Activated naive CD8-positive, alpha-beta T cell treated with anti-CD3 and anti-CD28 coated beads, Interleukin-2, amount 50 U/mL, for 16 hours (primary cell): ENCODE results near the gene PREP.
"Not testable (repeated sequence)": the region's sequence is repeated elsewhere in the genome, so short reads cannot be mapped to it uniquely, and the experiment has no call there.

Experiments
- DNase-seq: peaks from one replicate; pipeline ENCODE4 v3.0.0-alpha.2; 2020; ENCODE audit warnings: low read depth, low spot score

PREP gene

DNA sequence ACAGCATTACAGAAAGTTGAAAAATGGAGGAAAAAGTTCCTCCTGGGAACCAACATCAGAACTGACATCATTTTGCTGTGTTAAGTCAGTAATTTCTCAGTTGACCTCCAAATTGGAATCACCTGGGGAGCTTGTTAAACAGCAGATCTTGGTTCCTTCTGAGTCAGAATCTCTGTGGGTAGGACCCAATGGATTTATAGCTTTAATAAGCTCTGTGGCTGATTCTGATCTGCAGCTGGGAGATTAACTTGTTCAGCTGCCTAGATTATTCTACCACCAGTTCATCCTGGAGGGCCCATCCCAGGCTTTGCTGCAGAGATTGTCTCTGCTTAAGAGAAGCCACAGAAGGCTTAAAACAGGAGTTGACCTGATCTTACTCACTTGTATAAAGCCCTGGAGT, 132.4 kb downstream of the PREP start:
- DNase-seq = no peak

DNA sequence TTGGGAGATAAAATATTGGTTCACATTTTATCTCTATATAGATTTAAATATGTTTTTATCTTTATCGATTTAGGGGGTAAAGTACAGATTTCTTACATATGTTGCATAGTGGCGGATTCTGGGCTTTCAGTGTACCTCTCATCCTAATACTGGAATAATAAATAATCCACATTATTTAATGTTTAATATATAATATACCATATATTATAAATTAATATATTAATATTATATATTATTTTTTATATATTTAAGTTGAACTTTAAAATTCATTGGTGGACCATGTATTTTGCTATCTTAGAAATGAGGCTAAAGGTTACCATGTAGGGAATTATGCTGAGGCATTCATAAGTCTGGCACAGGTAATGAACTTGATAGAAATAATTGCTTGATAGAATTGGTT, 133.5 kb downstream of the PREP start:
- DNase-seq = no peak

DNA sequence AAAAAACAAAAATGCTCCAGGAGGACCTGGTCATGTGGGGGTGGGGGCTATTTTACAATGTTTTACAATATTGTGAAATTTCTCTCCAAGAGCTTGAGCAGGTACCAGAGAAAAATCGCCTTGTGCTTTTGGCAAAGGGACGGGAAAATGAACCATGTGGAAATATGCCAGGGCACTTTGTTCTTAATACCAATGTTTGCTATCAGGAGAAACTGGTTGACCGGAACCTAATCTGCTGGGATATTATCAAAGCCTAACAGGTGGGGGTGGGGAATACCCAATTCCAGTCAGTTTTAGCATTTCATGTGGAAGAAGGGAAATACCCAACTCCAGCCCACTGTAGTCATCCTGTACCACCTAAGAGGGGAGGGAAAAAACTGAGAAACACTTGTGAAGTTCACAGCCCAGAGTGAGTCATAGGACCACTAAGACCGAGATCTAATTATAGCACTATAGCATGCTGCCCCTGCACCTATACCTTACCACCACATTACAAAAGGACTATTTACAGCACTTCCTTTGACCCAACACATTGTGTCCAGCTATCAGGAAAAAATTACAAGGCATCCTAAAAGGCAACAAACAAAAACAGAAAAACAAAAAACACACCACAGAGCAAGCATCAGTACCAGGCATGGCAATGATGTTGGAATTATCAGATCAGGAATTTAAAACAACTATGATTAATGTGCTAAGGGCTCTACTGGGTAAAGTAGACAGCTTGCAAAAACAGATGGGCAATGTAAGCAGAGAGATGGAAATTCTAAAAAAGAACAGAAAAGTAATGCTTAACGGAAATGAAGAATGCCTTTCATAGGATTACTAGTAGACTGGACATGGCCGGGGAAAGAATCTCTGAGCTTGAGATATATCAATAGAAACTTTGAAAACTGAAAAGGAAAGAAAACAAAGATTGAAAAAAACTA, 138.9 kb downstream of the PREP start:
- no peak for DNase-seq

DNA sequence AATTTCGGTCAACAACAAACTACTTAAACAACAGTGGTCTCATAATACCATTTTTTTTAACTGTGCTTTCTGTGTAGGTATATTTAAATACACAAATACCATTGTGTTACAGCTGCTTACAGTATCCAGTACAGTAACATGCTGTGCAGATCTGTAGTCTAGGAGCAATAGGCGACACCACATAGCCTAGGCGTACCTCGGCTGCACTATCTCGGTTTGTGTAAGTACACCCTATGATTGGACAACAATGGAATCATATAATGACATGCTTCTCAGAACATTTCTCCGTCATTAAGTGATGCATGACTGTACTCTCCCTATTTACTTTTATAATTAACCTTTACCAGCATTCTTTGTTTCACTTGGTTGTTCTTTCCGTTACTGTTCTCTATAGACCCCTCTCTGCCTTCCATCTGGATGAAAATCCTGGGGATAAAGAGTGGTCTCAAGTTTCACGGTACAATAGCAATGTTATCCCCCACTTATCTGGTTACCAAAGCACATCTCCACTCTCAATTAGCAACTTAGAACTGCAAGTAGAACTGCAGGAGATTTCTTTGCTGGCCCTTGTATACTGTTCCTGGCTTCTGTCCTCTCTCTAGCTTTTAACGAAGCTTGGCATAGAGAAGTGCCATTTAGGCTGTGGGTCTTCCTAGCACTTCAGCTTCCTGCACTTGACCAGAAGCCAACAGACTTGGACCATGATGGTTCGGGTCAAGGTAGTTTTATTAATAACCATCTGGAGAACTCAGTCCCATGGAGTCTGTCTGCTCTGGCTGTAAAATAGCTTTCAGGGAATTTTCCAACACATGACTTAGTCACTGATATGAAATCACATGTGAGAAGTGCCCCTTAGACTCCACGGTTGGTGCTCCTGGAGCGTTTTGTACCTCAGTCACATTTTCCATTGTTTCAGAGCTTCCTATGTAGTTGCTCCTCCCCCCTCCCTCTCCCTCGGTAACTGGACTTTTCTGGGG, 142.7 kb downstream of the PREP start:
- DNase-seq = no peak

DNA sequence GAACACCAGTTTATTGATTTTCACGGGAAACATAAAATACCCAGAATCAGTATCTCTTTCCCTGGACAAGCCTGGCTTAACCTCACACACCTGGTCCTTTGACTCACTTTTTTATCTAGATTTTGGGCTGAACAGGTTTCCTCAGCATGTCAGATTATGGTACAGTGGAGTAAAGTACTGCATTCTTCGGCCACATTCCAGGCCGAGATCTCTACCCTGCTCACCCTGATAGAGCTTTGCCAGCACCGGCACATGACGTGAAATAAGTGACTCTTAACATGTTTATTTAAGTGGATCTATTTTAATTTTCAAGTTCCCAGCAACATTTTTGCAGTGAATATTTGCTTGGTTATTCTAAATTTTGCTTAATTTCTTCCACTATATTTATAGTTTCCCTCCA, 144.1 kb downstream of the PREP start:
- DNase-seq = no peak

DNA sequence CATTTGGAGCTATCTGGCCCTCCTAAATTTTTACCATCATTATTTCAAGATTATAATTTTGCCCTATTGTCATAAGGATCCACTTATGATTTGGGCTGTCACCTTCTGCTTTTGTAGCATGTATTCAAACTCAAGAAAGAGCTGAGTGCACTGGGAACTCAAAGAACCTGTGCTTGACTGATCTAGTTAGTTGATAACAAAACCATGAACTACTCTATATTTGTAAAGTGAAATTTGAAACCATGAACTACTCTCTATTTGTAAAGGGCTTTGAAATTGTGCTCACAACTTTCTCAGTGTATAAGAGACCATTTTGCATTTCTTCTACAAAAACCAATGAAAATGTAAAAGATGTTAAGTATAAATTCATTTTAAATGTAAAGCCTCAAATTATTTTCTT, 145.5 kb downstream of the PREP start:
- no peak for DNase-seq

DNA sequence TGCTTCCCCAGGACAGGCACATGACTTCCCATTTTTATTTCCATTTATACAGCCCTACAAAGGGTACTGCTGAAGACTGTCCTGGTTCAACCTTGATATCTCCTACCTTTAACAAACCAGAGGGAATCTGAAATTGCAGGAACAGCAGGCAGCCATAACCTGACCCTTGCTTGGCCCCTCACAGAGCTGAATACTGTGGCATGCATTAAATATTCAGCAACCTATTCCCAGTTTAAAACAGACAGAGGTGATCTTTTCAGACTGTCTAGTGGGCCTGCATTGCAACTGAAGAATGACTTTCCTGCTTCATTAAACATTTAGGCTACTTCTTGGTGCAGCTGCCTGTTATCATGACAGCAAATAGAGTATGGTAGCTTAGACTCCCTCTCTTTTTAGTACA, 146.3 kb downstream of the PREP start:
- DNase-seq = no peak

DNA sequence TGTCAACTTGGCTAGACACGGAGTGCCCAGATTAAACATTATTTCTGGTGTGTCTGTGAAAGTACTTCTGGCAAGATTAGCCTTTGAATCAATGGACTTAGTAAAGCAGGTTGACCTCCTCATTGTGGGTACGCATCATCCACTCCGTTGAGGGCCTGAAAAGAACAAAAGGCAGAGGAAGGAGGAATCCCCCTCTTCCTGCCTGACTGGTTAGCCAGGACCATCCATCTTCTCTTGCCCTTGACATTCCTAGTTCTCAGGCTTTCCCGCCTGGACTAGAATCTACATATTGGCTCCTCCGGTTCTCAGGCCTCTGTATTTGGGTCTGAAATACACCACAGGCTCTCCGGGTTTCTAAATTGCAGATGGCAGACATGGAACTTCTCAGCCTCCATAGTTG, 149.1 kb downstream of the PREP start:
- DNase-seq = no peak

DNA sequence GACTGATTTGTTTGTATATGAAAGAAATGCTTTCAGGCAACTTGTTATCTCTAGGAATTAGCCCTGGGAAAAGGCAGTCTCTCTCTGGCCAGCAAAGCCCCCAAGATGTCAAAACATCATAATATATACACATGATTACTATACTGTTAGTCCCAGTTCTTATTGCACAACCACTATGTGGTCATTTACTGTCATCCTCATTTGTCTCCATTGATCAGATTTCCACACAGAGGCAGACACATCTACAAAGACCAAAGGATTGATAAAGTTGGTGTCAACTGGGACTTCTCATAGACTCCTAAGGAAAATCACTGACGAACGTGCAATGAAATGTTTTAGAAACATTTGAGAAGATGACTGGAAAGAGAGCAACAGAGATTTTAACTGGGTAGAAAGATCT, 151.2 kb downstream of the PREP start:
- no peak for DNase-seq

DNA sequence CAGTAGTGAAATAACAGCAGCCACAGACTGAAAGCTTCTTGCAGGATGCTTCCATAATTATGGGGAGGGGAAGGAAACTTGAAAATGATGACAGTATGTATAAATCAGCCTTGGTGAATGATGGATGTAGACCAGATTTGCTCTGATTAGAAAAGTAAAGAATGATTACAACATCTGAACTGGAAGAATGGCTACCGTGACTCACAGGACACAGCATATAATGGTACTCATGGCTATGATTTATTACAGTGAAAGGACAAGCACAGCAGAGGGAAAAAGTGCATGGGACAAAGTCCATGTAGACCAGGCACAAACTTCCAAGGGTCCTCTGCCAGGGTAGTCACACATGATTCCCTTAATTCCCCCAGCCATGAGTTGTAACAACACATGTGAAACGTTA, 152.3 kb downstream of the PREP start:
- DNase-seq = no peak

DNA sequence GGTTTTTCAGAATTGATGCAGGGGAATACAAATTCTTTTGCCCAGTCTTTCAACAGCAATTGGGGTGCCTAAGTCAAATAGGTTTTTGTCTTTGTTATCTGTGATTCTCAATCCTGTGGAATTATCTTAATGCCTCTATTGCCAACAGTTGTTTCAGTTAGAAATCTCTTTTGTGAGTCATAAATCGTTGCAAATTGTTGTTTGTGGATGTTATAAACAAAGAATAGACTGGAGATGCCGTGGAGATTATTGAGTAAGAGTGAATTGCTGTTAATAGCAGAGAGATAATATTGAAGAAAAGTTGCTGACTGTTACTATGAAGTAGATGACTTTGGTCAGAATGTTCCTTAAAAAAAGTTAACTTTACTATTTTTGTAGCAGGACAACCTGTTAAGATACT, 159.4 kb downstream of the PREP start:
- DNase-seq = no peak

DNA sequence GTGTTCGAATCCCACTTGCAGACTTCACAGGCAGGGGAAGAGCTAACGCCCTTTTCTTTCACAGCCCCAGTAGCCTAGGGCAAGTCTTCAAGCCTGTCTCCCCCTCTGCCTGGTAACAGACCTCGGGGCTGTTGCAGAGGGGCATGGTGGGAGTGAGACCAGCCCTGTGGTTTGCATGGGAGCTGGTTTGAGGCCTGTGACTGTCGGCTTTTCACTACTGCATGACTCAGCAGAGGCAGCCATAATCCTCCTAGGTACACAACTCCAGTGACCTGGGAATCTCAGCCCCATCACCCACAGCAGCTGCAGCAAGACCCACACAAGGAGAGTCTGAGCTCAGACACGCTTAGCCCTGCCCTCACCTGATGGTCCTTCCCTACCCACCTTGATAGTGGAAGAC, 167.7 kb downstream of the PREP start:
- DNase-seq = no peak

DNA sequence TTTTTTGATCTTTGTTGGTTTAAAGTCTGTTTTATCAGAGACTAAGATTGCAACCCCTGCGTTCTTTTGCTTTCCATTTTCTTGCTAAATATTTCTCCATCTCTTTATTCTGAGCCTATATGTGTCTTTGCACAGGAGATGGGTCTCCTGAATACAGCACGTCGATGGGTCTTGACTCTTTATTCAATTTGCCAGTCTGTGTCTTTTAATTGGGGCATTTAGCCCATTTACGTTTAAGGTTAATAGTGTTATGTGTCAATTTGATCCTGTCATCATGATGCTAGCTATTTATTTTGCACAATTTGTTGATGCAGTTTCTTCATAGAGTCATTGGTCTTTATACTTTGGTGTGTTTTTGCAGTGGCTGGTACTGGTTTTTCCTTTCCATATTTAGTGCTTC, 171.1 kb downstream of the PREP start:
- DNase-seq = not testable (repeated sequence)
